ENCODE data around the gene NUTM1. TPM values are rescaled to one million over a fixed set of nuclear protein-coding genes. Genes with fewer than 3 reads are reported as not detected.

The NUTM1 gene
- total RNA-seq: not detected in 2 replicates
- long read RNA-seq: 0 reads

DNA sequence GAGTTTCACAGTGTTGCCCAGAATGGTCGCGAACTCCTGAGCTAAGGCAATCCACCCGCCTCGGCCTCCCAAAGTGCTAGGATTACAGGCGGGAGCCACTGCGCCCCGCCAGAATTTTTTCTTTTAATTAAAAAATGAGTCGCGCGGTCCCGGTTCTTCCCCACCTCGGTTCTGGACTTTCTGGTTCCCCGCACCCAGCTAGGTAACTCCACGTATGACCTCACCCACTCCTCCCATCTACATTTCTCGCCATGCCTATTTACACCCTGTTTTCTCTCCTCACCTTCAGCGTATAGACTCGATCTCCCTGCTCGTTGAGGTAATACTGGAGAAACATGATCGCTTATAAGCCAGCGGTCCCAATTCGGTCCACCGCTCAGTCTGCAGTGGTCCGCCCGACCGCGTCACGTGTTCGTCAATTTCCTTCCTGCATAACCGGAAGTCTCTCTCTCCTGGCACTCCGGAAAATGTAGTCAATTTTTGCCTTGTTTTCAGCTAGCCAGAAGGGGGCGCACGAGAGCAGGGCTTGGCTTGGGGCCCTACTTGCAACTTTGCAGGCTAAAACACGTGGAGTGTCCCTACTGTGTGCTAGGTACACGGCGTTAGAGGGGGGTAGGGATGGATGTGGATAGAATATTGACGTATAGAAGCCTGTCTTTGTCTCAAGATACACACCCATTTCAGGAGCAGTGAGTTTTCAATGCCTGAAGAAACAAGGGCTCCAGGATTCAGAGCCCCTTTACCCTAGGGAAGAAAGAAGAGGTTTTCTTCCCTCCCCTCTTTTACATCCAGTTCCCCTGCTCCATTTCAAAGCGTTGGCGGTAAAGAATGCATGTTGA, at the start of gene NUTM1, which contains the start of gene NOP10:
NUTM1 (plus strand) TSS at position 579 of the 839 bp plus-strand sequence. CDS start 382 bp downstream, outside the sequence.
NOP10 (minus strand) TSS at position 400 of the 839 bp plus-strand sequence; CDS start at position 337, 63 bp downstream.
- peaks cover 3% of the 10 kb centered on the region for H3K27me3 Mint-ChIP-seq
- DNase-seq (ENCODE audit: low spot score, unreplicated experiment): peak; percentile 85
- H3K4me1 Mint-ChIP-seq (ENCODE audit: low read depth): peaks cover 8% of the 10 kb centered on the region
- H3K9me3 Mint-ChIP-seq (ENCODE audit: low read depth): no peaks in the 10 kb centered on the region
- no peak within 1 kb of the TSS for H3K4me3 Mint-ChIP-seq (ENCODE audit: low read depth)
- peaks cover 12% of the 10 kb centered on the region for H3K36me3 Mint-ChIP-seq (ENCODE audit: insufficient read depth)
- peak within 1 kb of the TSS; percentile 85 for H3K27ac Mint-ChIP-seq
- TF ChIP-seq CTCF (IDR thresholded peaks at IDR 0.05; ENCODE audit: unreplicated experiment): peak; percentile 92

- Mint-ChIP-seq H3K27ac (no peak overlapping the region), H3K9me3 (ENCODE audit: low read depth) (no peaks in the 10 kb centered on the region), H3K36me3 (ENCODE audit: insufficient read depth) (peaks cover 5% of the 10 kb centered on the region), H3K4me1 (ENCODE audit: low read depth) (no peaks in the 10 kb centered on the region), H3K4me3 (ENCODE audit: low read depth) (no peak overlapping the region), H3K27me3 (no peaks in the 10 kb centered on the region)
- TF ChIP-seq CTCF (IDR thresholded peaks at IDR 0.05; ENCODE audit: unreplicated experiment): no peak
- DNase-seq (ENCODE audit: low spot score, unreplicated experiment): no peak
Observed at GRCh38 chr15:34297059-34297458, 46.1 kb upstream of the NUTM1 start.

DNA sequence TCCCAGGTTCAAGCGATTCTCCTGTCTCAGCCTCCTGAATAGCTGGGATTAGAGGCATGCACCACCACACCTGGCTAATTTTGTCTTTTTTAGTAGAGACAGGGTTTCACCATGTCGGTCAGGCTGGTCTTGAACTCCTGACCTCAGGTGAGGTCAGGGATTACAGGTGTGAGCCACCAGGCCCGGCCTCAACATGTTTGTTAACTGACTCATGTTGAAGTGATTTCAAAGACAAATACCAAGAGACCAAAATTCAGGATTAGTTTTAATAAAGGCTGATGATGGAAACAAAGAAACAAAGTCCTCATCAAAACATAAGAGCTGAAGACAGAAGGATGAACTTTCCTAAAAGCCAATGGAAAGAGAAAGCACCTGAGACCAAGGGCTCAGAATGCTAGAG, 42.1 kb upstream of the NUTM1 start:
- no peaks in the 10 kb centered on the region for H3K4me1 Mint-ChIP-seq (ENCODE audit: low read depth)
- no peak overlapping the region for H3K27ac Mint-ChIP-seq
- no peak for TF ChIP-seq CTCF (IDR thresholded peaks at IDR 0.05; ENCODE audit: unreplicated experiment)
- no peaks in the 10 kb centered on the region for H3K27me3 Mint-ChIP-seq
- peaks cover 3% of the 10 kb centered on the region for H3K36me3 Mint-ChIP-seq (ENCODE audit: insufficient read depth)
- no peak for DNase-seq (ENCODE audit: low spot score, unreplicated experiment)
- no peak overlapping the region for H3K4me3 Mint-ChIP-seq (ENCODE audit: low read depth)
- H3K9me3 Mint-ChIP-seq (ENCODE audit: low read depth): peaks cover 3% of the 10 kb centered on the region

- H3K4me3 Mint-ChIP-seq (ENCODE audit: low read depth): no peak overlapping the region
- H3K27me3 Mint-ChIP-seq: no peaks in the 10 kb centered on the region
- no peak for TF ChIP-seq CTCF (IDR thresholded peaks at IDR 0.05; ENCODE audit: unreplicated experiment)
- H3K36me3 Mint-ChIP-seq (ENCODE audit: insufficient read depth): peaks cover 7% of the 10 kb centered on the region
- peaks cover 3% of the 10 kb centered on the region for H3K9me3 Mint-ChIP-seq (ENCODE audit: low read depth)
- DNase-seq (ENCODE audit: low spot score, unreplicated experiment): no peak
- H3K4me1 Mint-ChIP-seq (ENCODE audit: low read depth): no peaks in the 10 kb centered on the region
- no peak overlapping the region for H3K27ac Mint-ChIP-seq
Observed at GRCh38 chr15:34304613-34305012, 38.5 kb upstream of the NUTM1 start.

- H3K9me3 Mint-ChIP-seq (ENCODE audit: low read depth): no peaks in the 10 kb centered on the region
- no peak for TF ChIP-seq CTCF (IDR thresholded peaks at IDR 0.05; ENCODE audit: unreplicated experiment)
- H3K4me1 Mint-ChIP-seq (ENCODE audit: low read depth): peaks cover under 1% of the 10 kb centered on the region
- no peak overlapping the region for H3K4me3 Mint-ChIP-seq (ENCODE audit: low read depth)
- H3K36me3 Mint-ChIP-seq (ENCODE audit: insufficient read depth): peaks cover 5% of the 10 kb centered on the region
- H3K27me3 Mint-ChIP-seq: no peaks in the 10 kb centered on the region
- H3K27ac Mint-ChIP-seq: no peak overlapping the region
- no peak for DNase-seq (ENCODE audit: low spot score, unreplicated experiment)
Observed at GRCh38 chr15:34311563-34311962, 31.6 kb upstream of the NUTM1 start.
